Keratinocyte (primary cell): ENCODE data around the gene NFATC2.

Experiments used
- CTCF ChIP-seq, 3 experiments: IDR thresholded peaks in 1 of 3; conservative IDR thresholded peaks in 1 of 3; optimal IDR thresholded peaks in 1 of 3; 2 replicates in 2 of 3; 3 replicates in 1 of 3; pipeline versions ENCODE3 to v1.5.1; 2011; ENCODE audit warnings: low read length in 3 of 3, mild to moderate bottlenecking in 3 of 3, moderate library complexity in 2 of 3, control low read depth in 1 of 3, inconsistent platforms in 1 of 3; ENCODE audit not compliant: insufficient read depth in 2 of 3; ENCODE audit errors: extremely low read depth in 1 of 3
- EZH2 ChIP-seq: IDR thresholded peaks from one replicate; pipeline ENCODE4 v1.6.1; 2012; ENCODE audit warnings: inconsistent platforms, mild to moderate bottlenecking, low read length, moderate library complexity

GRCh38 chr20:51510936-51511605 is 31.4 kb downstream of the NFATC2 start:
- TF ChIP-seq CTCF (optimal IDR thresholded peaks at IDR 0.05 in 1 of 3, IDR thresholded peaks at IDR 0.05 in 1 of 3, conservative IDR thresholded peaks at IDR 0.05 in 1 of 3; ENCODE audit: extremely low read depth in 1 of 3, insufficient read depth in 2 of 3, low read length in 3 of 3) (no peak), EZH2 (no peak)
